PC-9 (cell line): ENCODE data around the gene PRDM2. TPM values are rescaled to one million over a fixed set of nuclear protein-coding genes. Genes with fewer than 3 reads are reported as not detected.

ENCODE experiments used
- BruUV-seq: library from RNA; stranded (reverse); fragments of 400-500 nt; replicated peaks from 2 replicates; lab custom pipeline; 2021; lab: Mats Ljungman, UMichigan
- CTCF ChIA-PET: fragments of 300-600 bp; sonication (Branson Sonifier 250); formaldehyde crosslinking; loops from one replicate; lab custom pipeline; 2022; ENCODE audit warnings: antibody characterized with exemption; lab: Charles Lee
- POLR2A ChIA-PET: fragments of 300-600 bp; sonication (Branson Sonifier 250); formaldehyde crosslinking; loops from one replicate; lab custom pipeline; 2022; ENCODE audit warnings: antibody characterized with exemption; ENCODE audit not compliant: unreplicated experiment; lab: Charles Lee
- DNase-seq, 2 experiments: peaks; one replicate each; pipeline versions ENCODE4 v3.0.0 to v3.0.0-alpha.2; 2015 to 2022; ENCODE audit warnings: mixed read lengths in 1 of 2
- H2AFZ ChIP-seq: fragments of 200-600 bp; sonication (generic); 2 replicates; pipeline ENCODE4 v1.8.1; 2017; ENCODE audit warnings: antibody characterized with exemption
- H3F3A ChIP-seq: fragments of 200-600 bp; sonication (generic); 2 replicates; pipeline ENCODE4 v1.8.1; 2017; ENCODE audit warnings: antibody characterized with exemption, mild to moderate bottlenecking, low read depth; ENCODE audit not compliant: insufficient read depth
- H3K27ac ChIP-seq: fragments of 200-600 bp; sonication (generic); 2 replicates; pipeline ENCODE4 v1.6.1; 2016; ENCODE audit warnings: mixed run types
- H3K27me3 ChIP-seq: fragments of 200-600 bp; sonication (generic); 2 replicates; pipeline ENCODE4 v1.6.1; 2016; ENCODE audit warnings: low read depth, mixed run types; ENCODE audit not compliant: insufficient read depth
- H3K36me3 ChIP-seq: fragments of 200-600 bp; sonication (generic); 2 replicates; pipeline ENCODE4 v1.6.1; 2016; ENCODE audit warnings: low read depth, mixed run types
- H3K4me1 ChIP-seq: fragments of 200-600 bp; sonication (generic); replicated peaks from 2 replicates; pipeline ENCODE4 v1.6.1; 2016; ENCODE audit warnings: mixed run types; ENCODE audit not compliant: insufficient read depth
- H3K4me2 ChIP-seq: fragments of 200-600 bp; sonication (generic); 2 replicates; pipeline ENCODE4 v1.6.1; 2017; ENCODE audit warnings: mixed run types
- H3K4me3 ChIP-seq: fragments of 200-600 bp; sonication (generic); 2 replicates; pipeline ENCODE4 v1.6.1; 2016; ENCODE audit warnings: mixed run types
- H3K79me2 ChIP-seq: fragments of 200-600 bp; sonication (generic); 2 replicates; pipeline ENCODE4 v1.6.1; 2017; ENCODE audit warnings: low read depth, mixed run types
- H3K9me2 ChIP-seq: fragments of 200-600 bp; sonication (generic); 2 replicates; pipeline ENCODE4 v1.8.1; 2017; ENCODE audit warnings: mild to moderate bottlenecking; ENCODE audit not compliant: insufficient read depth
- H3K9me3 ChIP-seq: fragments of 200-600 bp; sonication (generic); 2 replicates; pipeline ENCODE4 v1.8.1; 2016; ENCODE audit warnings: low read depth; ENCODE audit not compliant: insufficient read depth
- H4K20me1 ChIP-seq: fragments of 200-600 bp; sonication (generic); 2 replicates; pipeline ENCODE4 v1.8.1; 2017; ENCODE audit not compliant: insufficient read depth
- CTCF ChIP-seq: fragments of 200-600 bp; sonication (generic); conservative IDR thresholded peaks from 2 replicates; pipeline ENCODE4 v1.6.1; 2017; ENCODE audit warnings: mixed run types, antibody characterized with exemption, mild to moderate bottlenecking, moderate library complexity
- EZH2 ChIP-seq: fragments of 200-600 bp; sonication (generic); IDR thresholded peaks from 2 replicates; pipeline ENCODE4 v1.8.0; 2017; ENCODE audit warnings: antibody characterized with exemption, low read depth
- intact Hi-C: fragments of 100-400 bp; cut with micrococcal nuclease; formaldehyde crosslinking; loops from one replicate; pipeline ENCODE4 v1.10.0; 2022; ENCODE audit not compliant: unreplicated experiment
- total RNA-seq: library from RNA; stranded (reverse); gene quantifications from 2 replicates; pipeline ENCODE4 v1.2.3, GENCODE V29; 2021

Gene PRDM2
- total RNA-seq, 1 experiment from 2014 or later, result 32.1 TPM

GRCh38 chr1:13661539-13661938 is 38.4 kb upstream of the PRDM2 start:
- Histone ChIP-seq H3F3A (no peaks in the 10 kb centered on the region), H3K4me2 (no peak overlapping the region), H3K4me1 (no peaks in the 10 kb centered on the region), H3K9me3 (no peaks in the 10 kb centered on the region; the same call in 1 of the 2 replicates), H3K4me3 (no peak overlapping the region), H3K9me2 (no peaks in the 10 kb centered on the region), H3K36me3 (no peaks in the 10 kb centered on the region), H2AFZ (no peak overlapping the region), H3K27ac (no peak overlapping the region), H3K27me3 (peaks cover 13% of the 10 kb centered on the region), H4K20me1 (no peaks in the 10 kb centered on the region), H3K79me2 (no peaks in the 10 kb centered on the region)
- no TSS peak for BruUV-seq
- intact Hi-C loops, result no loop called here
- no peak for TF ChIP-seq EZH2
- CTCF ChIA-PET, result no interaction called here
- DNase-seq, result no peak
- POLR2A ChIA-PET, result no interaction called here

- Histone ChIP-seq H3K27me3 (peaks cover 13% of the 10 kb centered on the region), H4K20me1 (no peaks in the 10 kb centered on the region), H3K9me2 (no peaks in the 10 kb centered on the region), H3F3A (no peaks in the 10 kb centered on the region), H3K79me2 (no peaks in the 10 kb centered on the region), H3K36me3 (no peaks in the 10 kb centered on the region), H2AFZ (no peak overlapping the region), H3K4me2 (no peak overlapping the region), H3K9me3 (no peaks in the 10 kb centered on the region; the same call in 1 of the 2 replicates), H3K4me1 (no peaks in the 10 kb centered on the region), H3K4me3 (no peak overlapping the region), H3K27ac (no peak overlapping the region)
- DNase-seq, result no peak
- CTCF ChIA-PET, result no interaction called here
- BruUV-seq, result no TSS peak
- TF ChIP-seq EZH2 (no peak), CTCF (no peak)
- POLR2A ChIA-PET, result no interaction called here
- intact Hi-C loops, result no loop called here
Observed at GRCh38 chr1:13662493-13662892, 37.5 kb upstream of the PRDM2 start.

- Histone ChIP-seq H3K9me3 (no peaks in the 10 kb centered on the region; the same call in 1 of the 2 replicates), H3K4me2 (no peak overlapping the region), H3K4me3 (no peak overlapping the region), H3K36me3 (no peaks in the 10 kb centered on the region), H3K27ac (no peak overlapping the region), H3K27me3 (peaks cover 20% of the 10 kb centered on the region), H4K20me1 (no peaks in the 10 kb centered on the region), H3K4me1 (no peaks in the 10 kb centered on the region), H3K79me2 (no peaks in the 10 kb centered on the region), H3K9me2 (no peaks in the 10 kb centered on the region), H3F3A (no peaks in the 10 kb centered on the region), H2AFZ (no peak overlapping the region)
- DNase-seq, result no peak
- no peak for TF ChIP-seq CTCF
- no peak for TF ChIP-seq EZH2
- POLR2A ChIA-PET, result no interaction called here
- no TSS peak for BruUV-seq
- intact Hi-C loops, result no loop called here
- CTCF ChIA-PET, result no interaction called here
Observed at GRCh38 chr1:13663969-13664368, 36.0 kb upstream of the PRDM2 start.

- H3K9me3 ChIP-seq, result no peaks in the 10 kb centered on the region
- no peak for DNase-seq
- intact Hi-C loops, result no loop called here
- H3K4me3 ChIP-seq, result no peak overlapping the region
- ChIA-PET POLR2A (no interaction called here), CTCF (no interaction called here)
- H3K36me3 ChIP-seq, result no peaks in the 10 kb centered on the region
- H3K4me2 ChIP-seq, result no peak overlapping the region
- H3K27me3 ChIP-seq, result peaks cover 20% of the 10 kb centered on the region
- H3K4me1 ChIP-seq, result no peaks in the 10 kb centered on the region
- H3K79me2 ChIP-seq, result no peaks in the 10 kb centered on the region
- no TSS peak for BruUV-seq
- TF ChIP-seq CTCF, result no peak
- no peak for TF ChIP-seq EZH2
- no peak overlapping the region for H3K27ac ChIP-seq
- no peaks in the 10 kb centered on the region for H3K9me2 ChIP-seq
- H2AFZ ChIP-seq, result no peak overlapping the region
- no peaks in the 10 kb centered on the region for H4K20me1 ChIP-seq
- no peaks in the 10 kb centered on the region for H3F3A ChIP-seq
Observed at GRCh38 chr1:13664451-13664850, 35.5 kb upstream of the PRDM2 start.
